DMS153 (cell line): Measurements from ENCODE around the gene TFCP2L1.

Source experiments
- DNase-seq: peaks from one replicate; lab custom pipeline; 2025; lab: John Stamatoyannopoulos, UW

The TFCP2L1 gene

GRCh38 chr2:121218386-121218938, 66.5 kb downstream of the TFCP2L1 start:
- DNase-seq: no peak

- DNase-seq: no peak
Measured at GRCh38 chr2:121217627-121218026, 67.4 kb downstream of the TFCP2L1 start.

DNA sequence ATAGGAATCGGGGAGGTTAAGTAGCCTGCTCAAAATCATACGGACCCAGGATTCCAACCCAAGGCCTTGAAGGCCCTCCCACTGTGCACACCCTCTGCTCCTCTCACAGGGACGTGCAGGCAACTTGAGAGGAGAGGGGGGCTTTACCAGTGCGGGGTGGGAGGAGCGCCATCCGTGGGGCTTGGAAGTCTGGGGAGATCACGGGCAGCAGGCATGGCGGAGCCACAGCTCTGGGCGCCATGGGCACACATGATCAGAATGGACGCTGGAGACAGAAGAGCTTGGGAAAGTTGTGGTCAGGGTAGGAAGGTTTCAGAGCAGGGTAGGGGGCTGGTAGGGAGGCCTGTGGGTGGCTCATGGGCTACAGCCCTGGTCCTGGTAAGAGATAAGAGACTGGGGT, 70.7 kb downstream of the TFCP2L1 start:
- no peak for DNase-seq

GRCh38 chr2:121213386-121213785, 71.6 kb downstream of the TFCP2L1 start:
- no peak for DNase-seq

DNA sequence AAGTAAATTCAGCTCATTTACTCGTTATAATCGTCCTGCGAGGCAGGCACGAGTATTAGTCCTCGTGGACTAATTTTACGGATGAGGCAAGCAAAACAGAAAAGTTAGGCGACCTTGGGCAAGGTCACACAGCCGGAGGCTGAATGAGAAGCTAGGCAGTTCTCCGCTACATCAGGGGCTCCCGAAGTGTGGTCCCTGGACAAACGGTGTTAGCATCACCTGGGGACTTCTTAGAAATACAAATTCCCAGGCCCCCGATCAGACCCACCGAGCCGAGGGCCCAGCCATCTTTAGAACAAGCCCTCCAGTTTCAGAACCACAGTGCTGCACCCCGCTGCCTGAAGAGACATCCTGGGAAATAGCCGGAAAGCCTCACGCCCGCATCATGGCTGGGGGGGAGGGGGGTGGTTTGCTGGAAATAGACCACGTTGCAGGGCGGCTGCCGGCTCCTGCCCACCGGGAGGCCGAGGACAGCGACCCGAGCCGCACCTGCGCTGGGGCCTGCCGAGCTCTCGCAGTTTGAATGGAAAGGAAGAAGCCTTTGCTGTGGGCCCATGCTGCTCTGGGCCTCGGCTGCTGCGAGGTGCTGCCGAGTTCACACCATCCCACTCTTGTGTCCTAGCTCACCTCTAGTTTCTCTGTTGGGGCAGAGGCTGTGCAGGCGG, 72.2 kb downstream of the TFCP2L1 start:
- DNase-seq: no peak

DNA sequence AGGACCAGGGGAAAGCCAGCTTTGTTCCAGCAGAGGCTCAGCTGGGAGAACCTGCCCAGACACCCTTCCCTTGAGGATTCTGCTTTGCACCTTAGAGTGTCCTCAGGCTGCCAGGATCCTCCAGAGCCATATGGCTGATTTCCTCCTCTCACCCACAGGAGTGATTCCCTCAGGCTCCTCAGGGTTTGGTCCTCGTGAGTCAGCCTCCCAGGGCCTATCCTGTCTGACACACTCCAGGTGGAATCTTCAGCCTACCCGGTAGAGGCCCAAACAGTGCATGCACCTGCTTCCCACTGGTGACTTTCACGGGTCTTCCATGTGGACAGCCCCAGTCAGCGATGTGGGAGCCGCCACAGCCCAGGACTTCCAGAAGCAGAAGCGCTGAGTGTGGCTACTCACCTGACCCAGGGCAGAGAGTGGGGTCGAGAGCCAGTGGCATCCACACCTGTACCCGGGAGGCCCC, 73.3 kb downstream of the TFCP2L1 start:
- DNase-seq: no peak

DNA sequence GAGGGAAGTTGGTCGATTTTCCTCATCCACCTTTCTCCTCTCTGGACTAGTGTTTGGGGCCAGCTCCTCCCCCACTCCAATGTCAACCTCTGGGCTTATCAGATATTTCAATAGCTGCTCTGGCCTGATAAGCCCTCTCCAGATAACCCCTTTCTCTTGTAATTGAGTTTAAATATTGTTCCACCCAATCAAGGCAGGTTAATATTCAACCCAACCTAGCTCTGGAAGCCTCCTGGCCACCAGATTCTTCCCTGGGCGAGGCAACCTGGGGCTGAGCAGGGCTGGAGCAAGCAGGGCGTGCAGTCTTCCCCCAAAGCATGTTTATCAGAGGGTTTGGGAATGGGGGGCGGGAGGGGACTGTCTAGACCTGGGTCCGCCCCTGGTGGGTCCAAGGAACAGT, 73.8 kb downstream of the TFCP2L1 start:
- DNase-seq: no peak

- no peak for DNase-seq
Measured at GRCh38 chr2:121210691-121211090, 74.3 kb downstream of the TFCP2L1 start.

- DNase-seq: no peak
Measured at GRCh38 chr2:121209014-121209610, 75.9 kb downstream of the TFCP2L1 start.

- no peak for DNase-seq
Measured at GRCh38 chr2:121207494-121207893, 77.5 kb downstream of the TFCP2L1 start.

GRCh38 chr2:121205321-121205942, 79.6 kb downstream of the TFCP2L1 start:
- DNase-seq: no peak

- no peak for DNase-seq
Measured at GRCh38 chr2:121203591-121204249, 81.3 kb downstream of the TFCP2L1 start.

- DNase-seq: peak; percentile 47
Measured at GRCh38 chr2:121202541-121203310, 82.3 kb downstream of the TFCP2L1 start.

GRCh38 chr2:121201796-121202195, 83.2 kb downstream of the TFCP2L1 start:
- no peak for DNase-seq

- no peak for DNase-seq
Measured at GRCh38 chr2:121200419-121201315, 84.3 kb downstream of the TFCP2L1 start.

DNA sequence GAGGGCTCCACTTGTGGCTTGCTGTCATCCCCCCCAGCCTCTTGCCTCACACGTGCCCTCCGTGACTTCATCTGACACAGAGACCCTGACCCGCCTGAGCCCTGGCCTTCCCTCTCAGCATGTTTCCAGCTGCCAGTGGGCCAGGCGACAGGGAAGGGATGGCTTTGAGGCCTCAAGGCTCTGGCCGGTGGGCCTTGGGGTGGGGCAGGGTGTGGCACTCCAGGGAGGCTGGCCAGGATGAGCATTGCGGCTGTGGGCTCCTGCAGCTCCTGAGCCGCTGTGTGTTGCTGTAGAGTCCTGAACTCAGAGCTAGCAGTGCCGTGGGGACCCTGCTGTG, 85.0 kb downstream of the TFCP2L1 start:
- no peak for DNase-seq

- no peak for DNase-seq
Measured at GRCh38 chr2:121199281-121200010, 85.6 kb downstream of the TFCP2L1 start.

DNA sequence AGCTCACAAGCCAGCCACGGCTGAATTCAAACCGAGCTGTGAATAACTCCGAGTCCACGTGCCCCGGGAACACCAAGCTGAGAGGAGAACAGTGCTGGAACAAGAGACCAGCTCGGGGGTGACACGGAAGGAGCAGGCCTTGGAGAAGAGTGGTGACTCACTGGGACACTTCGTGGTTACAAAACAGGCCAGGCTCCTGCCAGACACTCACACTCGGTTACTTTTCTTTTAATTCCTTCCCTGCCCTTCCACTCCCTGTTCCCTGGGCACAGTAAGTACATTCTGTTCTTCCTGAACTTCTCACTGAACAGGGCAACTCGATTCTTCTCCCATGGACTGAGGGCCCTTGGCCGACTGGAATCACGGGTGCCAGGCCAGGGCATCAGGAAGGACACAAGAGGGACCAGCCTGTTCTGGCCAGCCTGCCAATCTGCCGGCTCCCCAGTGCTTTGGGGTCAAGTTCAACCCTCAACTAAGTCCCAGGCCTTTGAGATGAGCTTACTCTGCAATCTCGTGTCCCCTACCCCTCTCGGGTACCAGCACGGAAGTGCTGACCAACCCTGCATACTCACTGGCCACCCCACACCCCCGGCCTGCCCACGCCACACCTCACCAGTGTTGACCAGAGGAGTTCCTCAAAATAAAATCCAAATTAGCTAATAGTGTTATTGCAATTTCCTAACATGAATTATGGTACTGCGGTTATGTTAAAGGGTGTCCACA, 87.5 kb downstream of the TFCP2L1 start:
- no peak for DNase-seq

GRCh38 chr2:121196849-121197155, 88.2 kb downstream of the TFCP2L1 start:
- no peak for DNase-seq
